Neural cell (in vitro differentiated cells): ENCODE results near the gene APOB.

Source experiments
- EZH2 ChIP-seq: fragments of 200-600, 300-800 bp; shearing (Covaris generic), sonication (generic); IDR thresholded peaks from 2 replicates; pipeline ENCODE4 v1.6.1; 2014; ENCODE audit warnings: antibody characterized with exemption, low read length, borderline replicate concordance, mild to moderate bottlenecking; ENCODE audit not compliant: insufficient read depth, poor library complexity, severe bottlenecking
- MXI1 ChIP-seq: fragments of 450-650 bp; conservative IDR thresholded peaks from 2 replicates; pipeline ENCODE4 v1.6.1; 2014; ENCODE audit warnings: antibody characterized with exemption, mild to moderate bottlenecking; ENCODE audit not compliant: poor library complexity, severe bottlenecking
- TAF1 ChIP-seq: IDR thresholded peaks from 2 replicates; pipeline ENCODE4 v1.6.1; 2012; ENCODE audit warnings: low read depth
- TF ChIP-seq, protein P1 (sequence below): fragments of 450-650 bp; IDR thresholded peaks from 2 replicates; pipeline ENCODE4 v1.5.1; 2014; ENCODE audit warnings: antibody characterized with exemption, mild to moderate bottlenecking, moderate library complexity; ENCODE audit not compliant: poor library complexity, severe bottlenecking

DNA sequence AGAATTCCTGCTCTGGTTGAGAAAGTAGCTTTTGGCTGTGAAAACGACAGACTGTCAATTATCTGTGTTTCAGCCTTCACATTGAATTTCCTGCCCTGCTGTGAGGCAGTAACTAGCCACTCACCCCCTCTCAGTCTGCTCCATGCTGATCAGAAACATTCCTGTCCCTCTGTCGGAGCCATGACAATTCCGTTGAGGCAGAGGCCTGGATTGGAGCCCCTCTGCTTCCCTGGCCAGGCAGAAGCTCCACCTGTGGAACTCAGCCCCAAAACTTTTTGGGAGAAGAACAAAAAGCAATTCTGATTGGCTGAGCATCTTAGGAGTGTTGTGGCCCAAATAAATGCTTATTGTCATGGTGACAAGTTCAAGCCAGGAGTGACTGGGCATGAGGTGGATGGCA is 60.0 kb downstream of the APOB start:
- TF ChIP-seq, protein P1, sequence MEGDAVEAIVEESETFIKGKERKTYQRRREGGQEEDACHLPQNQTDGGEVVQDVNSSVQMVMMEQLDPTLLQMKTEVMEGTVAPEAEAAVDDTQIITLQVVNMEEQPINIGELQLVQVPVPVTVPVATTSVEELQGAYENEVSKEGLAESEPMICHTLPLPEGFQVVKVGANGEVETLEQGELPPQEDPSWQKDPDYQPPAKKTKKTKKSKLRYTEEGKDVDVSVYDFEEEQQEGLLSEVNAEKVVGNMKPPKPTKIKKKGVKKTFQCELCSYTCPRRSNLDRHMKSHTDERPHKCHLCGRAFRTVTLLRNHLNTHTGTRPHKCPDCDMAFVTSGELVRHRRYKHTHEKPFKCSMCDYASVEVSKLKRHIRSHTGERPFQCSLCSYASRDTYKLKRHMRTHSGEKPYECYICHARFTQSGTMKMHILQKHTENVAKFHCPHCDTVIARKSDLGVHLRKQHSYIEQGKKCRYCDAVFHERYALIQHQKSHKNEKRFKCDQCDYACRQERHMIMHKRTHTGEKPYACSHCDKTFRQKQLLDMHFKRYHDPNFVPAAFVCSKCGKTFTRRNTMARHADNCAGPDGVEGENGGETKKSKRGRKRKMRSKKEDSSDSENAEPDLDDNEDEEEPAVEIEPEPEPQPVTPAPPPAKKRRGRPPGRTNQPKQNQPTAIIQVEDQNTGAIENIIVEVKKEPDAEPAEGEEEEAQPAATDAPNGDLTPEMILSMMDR = no peak
- TF ChIP-seq EZH2 (no peak), MXI1 (no peak), TAF1 (no peak)
